Fibroblast of the conjunctiva (primary cell): ENCODE results near the gene CCDC78.

Source experiments
- DNase-seq: peaks from one replicate; pipeline ENCODE4 v3.0.0-alpha.2; 2010; ENCODE audit warnings: low read depth

Gene CCDC78

GRCh38 chr16:677316-678190 lies 48.7 kb downstream of the CCDC78 start:
- no peak for DNase-seq

- no peak for DNase-seq
Measured at GRCh38 chr16:676913-677312, 49.3 kb downstream of the CCDC78 start.

GRCh38 chr16:676565-676902 lies 49.7 kb downstream of the CCDC78 start:
- no peak for DNase-seq

GRCh38 chr16:675884-676564 lies 50.2 kb downstream of the CCDC78 start:
- no peak for DNase-seq

GRCh38 chr16:674968-675883 lies 51.0 kb downstream of the CCDC78 start, which contains the start of gene RHBDL1:
RHBDL1 (plus strand) TSS chr16:675671; CDS start chr16:675791, 120 bp downstream.
- no peak for DNase-seq

GRCh38 chr16:674214-674881 lies 51.9 kb downstream of the CCDC78 start:
- no peak for DNase-seq

GRCh38 chr16:673399-673991 lies 52.7 kb downstream of the CCDC78 start:
- no peak for DNase-seq

GRCh38 chr16:672851-673250 lies 53.4 kb downstream of the CCDC78 start:
- DNase-seq, result no peak
